ENCODE results near the gene ADGRV1.

Gene ADGRV1

GRCh38 chr5:91038180-91038808 lies 479.7 kb downstream of the ADGRV1 start:
- TF ChIP-seq CREB1 (IDR thresholded peaks at IDR 0.05; ENCODE audit: low read depth), result no peak
- no peak for TF ChIP-seq USF1 (IDR thresholded peaks at IDR 0.05)
- no peak for TF ChIP-seq EGR1 (IDR thresholded peaks at IDR 0.05)
- no peak for TF ChIP-seq TAF1 (IDR thresholded peaks at IDR 0.05; ENCODE audit: low read depth)
- TF ChIP-seq CEBPB (IDR thresholded peaks at IDR 0.05), result no peak
- TF ChIP-seq TEAD4 (IDR thresholded peaks at IDR 0.05), result no peak
- TF ChIP-seq NFIC (IDR thresholded peaks at IDR 0.05), result no peak
- TF ChIP-seq FOXM1 (IDR thresholded peaks at IDR 0.05; ENCODE audit: borderline replicate concordance, low read depth), result no peak
- no peak for TF ChIP-seq ZBTB7A (IDR thresholded peaks at IDR 0.05; ENCODE audit: low read depth)
- TF ChIP-seq TCF12 (IDR thresholded peaks at IDR 0.05; ENCODE audit: low read depth), result no peak
- no peak for TF ChIP-seq EP300 (IDR thresholded peaks at IDR 0.05; ENCODE audit: borderline replicate concordance)
- TF ChIP-seq, protein P1, sequence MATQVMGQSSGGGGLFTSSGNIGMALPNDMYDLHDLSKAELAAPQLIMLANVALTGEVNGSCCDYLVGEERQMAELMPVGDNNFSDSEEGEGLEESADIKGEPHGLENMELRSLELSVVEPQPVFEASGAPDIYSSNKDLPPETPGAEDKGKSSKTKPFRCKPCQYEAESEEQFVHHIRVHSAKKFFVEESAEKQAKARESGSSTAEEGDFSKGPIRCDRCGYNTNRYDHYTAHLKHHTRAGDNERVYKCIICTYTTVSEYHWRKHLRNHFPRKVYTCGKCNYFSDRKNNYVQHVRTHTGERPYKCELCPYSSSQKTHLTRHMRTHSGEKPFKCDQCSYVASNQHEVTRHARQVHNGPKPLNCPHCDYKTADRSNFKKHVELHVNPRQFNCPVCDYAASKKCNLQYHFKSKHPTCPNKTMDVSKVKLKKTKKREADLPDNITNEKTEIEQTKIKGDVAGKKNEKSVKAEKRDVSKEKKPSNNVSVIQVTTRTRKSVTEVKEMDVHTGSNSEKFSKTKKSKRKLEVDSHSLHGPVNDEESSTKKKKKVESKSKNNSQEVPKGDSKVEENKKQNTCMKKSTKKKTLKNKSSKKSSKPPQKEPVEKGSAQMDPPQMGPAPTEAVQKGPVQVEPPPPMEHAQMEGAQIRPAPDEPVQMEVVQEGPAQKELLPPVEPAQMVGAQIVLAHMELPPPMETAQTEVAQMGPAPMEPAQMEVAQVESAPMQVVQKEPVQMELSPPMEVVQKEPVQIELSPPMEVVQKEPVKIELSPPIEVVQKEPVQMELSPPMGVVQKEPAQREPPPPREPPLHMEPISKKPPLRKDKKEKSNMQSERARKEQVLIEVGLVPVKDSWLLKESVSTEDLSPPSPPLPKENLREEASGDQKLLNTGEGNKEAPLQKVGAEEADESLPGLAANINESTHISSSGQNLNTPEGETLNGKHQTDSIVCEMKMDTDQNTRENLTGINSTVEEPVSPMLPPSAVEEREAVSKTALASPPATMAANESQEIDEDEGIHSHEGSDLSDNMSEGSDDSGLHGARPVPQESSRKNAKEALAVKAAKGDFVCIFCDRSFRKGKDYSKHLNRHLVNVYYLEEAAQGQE (IDR thresholded peaks at IDR 0.05; ENCODE audit: low read depth), result no peak
- TF ChIP-seq YY1 (IDR thresholded peaks at IDR 0.05; ENCODE audit: low read depth), result no peak

- TF ChIP-seq CEBPB (IDR thresholded peaks at IDR 0.05) (no peak), FOXM1 (IDR thresholded peaks at IDR 0.05; ENCODE audit: borderline replicate concordance, low read depth) (no peak), CREB1 (IDR thresholded peaks at IDR 0.05; ENCODE audit: low read depth) (no peak), MAX (IDR thresholded peaks at IDR 0.05) (no peak), RAD21 (IDR thresholded peaks at IDR 0.05; ENCODE audit: low read depth) (no peak), TAF1 (IDR thresholded peaks at IDR 0.05; ENCODE audit: low read depth) (no peak), YY1 (IDR thresholded peaks at IDR 0.05; ENCODE audit: low read depth) (no peak), USF1 (IDR thresholded peaks at IDR 0.05) (no peak), TCF12 (IDR thresholded peaks at IDR 0.05; ENCODE audit: low read depth) (no peak), ZBTB7A (IDR thresholded peaks at IDR 0.05; ENCODE audit: low read depth) (no peak), NFIC (IDR thresholded peaks at IDR 0.05) (no peak), EP300 (IDR thresholded peaks at IDR 0.05; ENCODE audit: borderline replicate concordance) (no peak), TEAD4 (IDR thresholded peaks at IDR 0.05) (no peak), EGR1 (IDR thresholded peaks at IDR 0.05) (no peak)
- TF ChIP-seq, protein P1 (IDR thresholded peaks at IDR 0.05; ENCODE audit: low read depth), result no peak
These were observed 483.8 kb downstream of the ADGRV1 start for GRCh38 chr5:91042247-91042935.

- TF ChIP-seq TEAD4 (IDR thresholded peaks at IDR 0.05), result no peak
These were observed 484.3 kb downstream of the ADGRV1 start for GRCh38 chr5:91042936-91043255.

GRCh38 chr5:91048073-91048472 lies 489.5 kb downstream of the ADGRV1 start:
- TF ChIP-seq EGR1 (IDR thresholded peaks at IDR 0.05) (no peak), FOXM1 (IDR thresholded peaks at IDR 0.05; ENCODE audit: borderline replicate concordance, low read depth) (no peak), CEBPB (IDR thresholded peaks at IDR 0.05) (no peak), MAX (IDR thresholded peaks at IDR 0.05) (no peak), USF1 (IDR thresholded peaks at IDR 0.05) (no peak), NFIC (IDR thresholded peaks at IDR 0.05) (no peak), EP300 (IDR thresholded peaks at IDR 0.05; ENCODE audit: borderline replicate concordance) (no peak), CREB1 (IDR thresholded peaks at IDR 0.05; ENCODE audit: low read depth) (no peak), YY1 (IDR thresholded peaks at IDR 0.05; ENCODE audit: low read depth) (no peak), RAD21 (IDR thresholded peaks at IDR 0.05; ENCODE audit: low read depth) (no peak), ZBTB7A (IDR thresholded peaks at IDR 0.05; ENCODE audit: low read depth) (no peak), TCF12 (IDR thresholded peaks at IDR 0.05; ENCODE audit: low read depth) (no peak), TAF1 (IDR thresholded peaks at IDR 0.05; ENCODE audit: low read depth) (no peak), TEAD4 (IDR thresholded peaks at IDR 0.05) (no peak)
- TF ChIP-seq, protein P1 (IDR thresholded peaks at IDR 0.05; ENCODE audit: low read depth), result no peak
